Body of pancreas (tissue), 4 donors: ENCODE measurements around the gene SKOR1.

Source experiments
- POLR2A ChIP-seq, 3 donors: fragments of 450-650 bp; IDR thresholded peaks; one replicate each; pipeline ENCODE4 v1.6.1; 2016; ENCODE audit warnings: antibody characterized with exemption in 3 of 3, mild to moderate bottlenecking in 2 of 3
- TF ChIP-seq, protein P1 (sequence below), 7 experiments: fragments of 450-650 bp in 4 of 7; fragments of 200-600 bp in 3 of 7; sonication (generic) in 3 of 7; IDR thresholded peaks; one replicate each; pipeline ENCODE4 v1.5.1; 2016 to 2019; ENCODE audit warnings: antibody characterized with exemption in 7 of 7

DNA sequence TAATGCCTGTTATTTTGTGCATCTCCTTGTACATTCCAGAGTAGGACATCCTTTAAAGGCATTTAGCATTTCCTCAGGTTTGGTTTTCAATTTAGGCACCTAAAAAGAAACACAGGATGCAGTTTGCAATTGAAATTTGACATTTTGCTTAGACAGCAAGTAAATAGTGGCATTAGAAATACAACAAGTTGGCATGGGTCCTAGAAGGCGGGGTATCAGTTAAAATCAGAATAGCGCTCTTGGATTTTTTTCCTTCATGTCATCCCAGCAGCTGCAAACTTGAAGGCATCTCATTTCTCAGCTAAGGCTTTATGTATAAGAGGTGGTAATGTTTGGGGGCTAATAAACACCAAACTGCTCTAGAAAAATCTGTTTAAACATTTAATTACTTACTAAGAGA is 47.5 kb upstream of the SKOR1 start:
- TF ChIP-seq, protein P1, sequence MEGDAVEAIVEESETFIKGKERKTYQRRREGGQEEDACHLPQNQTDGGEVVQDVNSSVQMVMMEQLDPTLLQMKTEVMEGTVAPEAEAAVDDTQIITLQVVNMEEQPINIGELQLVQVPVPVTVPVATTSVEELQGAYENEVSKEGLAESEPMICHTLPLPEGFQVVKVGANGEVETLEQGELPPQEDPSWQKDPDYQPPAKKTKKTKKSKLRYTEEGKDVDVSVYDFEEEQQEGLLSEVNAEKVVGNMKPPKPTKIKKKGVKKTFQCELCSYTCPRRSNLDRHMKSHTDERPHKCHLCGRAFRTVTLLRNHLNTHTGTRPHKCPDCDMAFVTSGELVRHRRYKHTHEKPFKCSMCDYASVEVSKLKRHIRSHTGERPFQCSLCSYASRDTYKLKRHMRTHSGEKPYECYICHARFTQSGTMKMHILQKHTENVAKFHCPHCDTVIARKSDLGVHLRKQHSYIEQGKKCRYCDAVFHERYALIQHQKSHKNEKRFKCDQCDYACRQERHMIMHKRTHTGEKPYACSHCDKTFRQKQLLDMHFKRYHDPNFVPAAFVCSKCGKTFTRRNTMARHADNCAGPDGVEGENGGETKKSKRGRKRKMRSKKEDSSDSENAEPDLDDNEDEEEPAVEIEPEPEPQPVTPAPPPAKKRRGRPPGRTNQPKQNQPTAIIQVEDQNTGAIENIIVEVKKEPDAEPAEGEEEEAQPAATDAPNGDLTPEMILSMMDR (IDR thresholded peaks at IDR 0.05) = no peak
- TF ChIP-seq POLR2A (IDR thresholded peaks at IDR 0.05) = no peak
